GM11168 (cell line): ENCODE measurements around the gene LYST.
"Not testable (repeated sequence)": the region's sequence is repeated elsewhere in the genome, so short reads cannot be mapped to it uniquely, and the experiment has no call there.

ENCODE experiments used
- in situ Hi-C: fragments of 300-500 bp; cut with MboI; formaldehyde crosslinking; loops from one replicate; pipeline ENCODE4 v1.12.0; 2022; ENCODE audit warnings: low sequenced_read_pairs; ENCODE audit not compliant: unreplicated experiment

LYST gene, protein sequence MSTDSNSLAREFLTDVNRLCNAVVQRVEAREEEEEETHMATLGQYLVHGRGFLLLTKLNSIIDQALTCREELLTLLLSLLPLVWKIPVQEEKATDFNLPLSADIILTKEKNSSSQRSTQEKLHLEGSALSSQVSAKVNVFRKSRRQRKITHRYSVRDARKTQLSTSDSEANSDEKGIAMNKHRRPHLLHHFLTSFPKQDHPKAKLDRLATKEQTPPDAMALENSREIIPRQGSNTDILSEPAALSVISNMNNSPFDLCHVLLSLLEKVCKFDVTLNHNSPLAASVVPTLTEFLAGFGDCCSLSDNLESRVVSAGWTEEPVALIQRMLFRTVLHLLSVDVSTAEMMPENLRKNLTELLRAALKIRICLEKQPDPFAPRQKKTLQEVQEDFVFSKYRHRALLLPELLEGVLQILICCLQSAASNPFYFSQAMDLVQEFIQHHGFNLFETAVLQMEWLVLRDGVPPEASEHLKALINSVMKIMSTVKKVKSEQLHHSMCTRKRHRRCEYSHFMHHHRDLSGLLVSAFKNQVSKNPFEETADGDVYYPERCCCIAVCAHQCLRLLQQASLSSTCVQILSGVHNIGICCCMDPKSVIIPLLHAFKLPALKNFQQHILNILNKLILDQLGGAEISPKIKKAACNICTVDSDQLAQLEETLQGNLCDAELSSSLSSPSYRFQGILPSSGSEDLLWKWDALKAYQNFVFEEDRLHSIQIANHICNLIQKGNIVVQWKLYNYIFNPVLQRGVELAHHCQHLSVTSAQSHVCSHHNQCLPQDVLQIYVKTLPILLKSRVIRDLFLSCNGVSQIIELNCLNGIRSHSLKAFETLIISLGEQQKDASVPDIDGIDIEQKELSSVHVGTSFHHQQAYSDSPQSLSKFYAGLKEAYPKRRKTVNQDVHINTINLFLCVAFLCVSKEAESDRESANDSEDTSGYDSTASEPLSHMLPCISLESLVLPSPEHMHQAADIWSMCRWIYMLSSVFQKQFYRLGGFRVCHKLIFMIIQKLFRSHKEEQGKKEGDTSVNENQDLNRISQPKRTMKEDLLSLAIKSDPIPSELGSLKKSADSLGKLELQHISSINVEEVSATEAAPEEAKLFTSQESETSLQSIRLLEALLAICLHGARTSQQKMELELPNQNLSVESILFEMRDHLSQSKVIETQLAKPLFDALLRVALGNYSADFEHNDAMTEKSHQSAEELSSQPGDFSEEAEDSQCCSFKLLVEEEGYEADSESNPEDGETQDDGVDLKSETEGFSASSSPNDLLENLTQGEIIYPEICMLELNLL (N-terminal part only)

DNA sequence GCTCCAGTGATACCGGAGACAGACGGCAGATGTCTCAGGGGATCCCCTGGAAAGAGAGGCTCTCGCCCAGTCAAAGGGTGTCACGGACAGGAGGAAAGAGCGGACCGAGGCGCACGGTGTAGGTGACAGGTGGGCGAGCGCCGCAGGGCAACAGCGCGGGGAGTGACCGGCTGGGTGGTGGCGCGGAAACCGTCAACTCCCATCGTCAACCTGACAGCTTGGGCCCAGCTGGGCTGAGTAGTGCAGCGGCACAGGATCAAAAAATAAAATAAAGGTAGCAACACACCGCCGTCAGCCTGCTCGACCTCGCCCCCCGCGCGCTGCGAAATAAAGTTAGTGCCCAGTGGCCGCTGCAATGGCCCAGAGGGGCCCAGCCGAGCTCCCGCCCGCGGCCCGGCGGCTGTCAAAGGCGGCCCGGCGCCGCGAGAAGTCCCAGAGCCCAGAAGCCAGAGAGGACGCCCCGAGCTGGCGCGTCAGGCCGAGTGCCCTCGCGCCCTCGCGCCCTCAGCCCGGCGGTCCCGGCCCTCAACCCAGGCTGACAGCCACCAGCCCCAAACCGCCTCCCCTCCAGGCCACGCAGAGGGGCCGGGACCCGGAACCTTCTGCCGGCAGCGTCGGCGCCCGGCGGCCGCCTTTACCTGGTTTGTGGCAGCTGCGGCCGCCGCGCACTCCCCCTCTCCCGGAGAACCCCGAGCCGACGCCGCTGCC is at the start of gene LYST:
TSS of gene LYST (minus strand) at position 702 of the 708 bp plus-strand sequence. CDS start 36,489 bp downstream, outside the sequence.
- in situ Hi-C loops: no loop called here

DNA sequence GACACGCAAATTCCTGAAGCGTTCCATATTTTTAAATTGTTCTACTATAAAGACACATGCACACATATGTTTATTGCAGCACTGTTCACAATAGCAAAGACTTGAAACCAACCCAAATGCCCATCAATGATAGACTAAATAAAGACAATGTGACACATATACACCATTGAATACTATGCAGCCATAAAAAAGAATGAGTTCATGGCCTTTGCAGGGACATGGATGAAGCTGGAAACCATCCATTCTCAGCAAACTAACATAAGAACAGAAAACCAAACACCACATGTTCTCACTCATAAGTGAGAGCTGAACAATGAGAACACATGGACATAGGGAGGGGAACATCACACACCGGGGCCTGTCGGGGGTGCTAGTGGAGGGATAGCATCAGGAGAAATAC is 48.8 kb upstream of the LYST start:
- in situ Hi-C loops: not testable (repeated sequence)

DNA sequence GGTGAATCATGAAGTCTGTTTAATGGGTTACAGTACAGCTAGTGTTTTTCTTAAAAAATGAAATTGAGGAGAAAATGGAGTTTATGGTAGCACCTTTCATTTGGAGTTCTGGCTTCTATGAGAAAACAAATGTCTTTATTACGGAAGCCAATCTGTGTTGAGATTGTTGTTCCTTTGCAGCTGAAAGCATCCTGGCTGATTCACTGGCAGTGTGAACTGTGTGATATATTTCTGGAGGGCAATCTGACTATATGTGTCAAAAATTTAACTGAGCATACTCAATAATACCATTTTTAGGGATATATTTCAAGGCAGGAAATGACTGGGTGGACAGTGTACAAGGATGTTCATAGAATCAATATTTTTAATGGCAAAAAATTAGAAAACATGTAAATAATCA is 46.6 kb upstream of the LYST start:
- in situ Hi-C loops: no loop called here

DNA sequence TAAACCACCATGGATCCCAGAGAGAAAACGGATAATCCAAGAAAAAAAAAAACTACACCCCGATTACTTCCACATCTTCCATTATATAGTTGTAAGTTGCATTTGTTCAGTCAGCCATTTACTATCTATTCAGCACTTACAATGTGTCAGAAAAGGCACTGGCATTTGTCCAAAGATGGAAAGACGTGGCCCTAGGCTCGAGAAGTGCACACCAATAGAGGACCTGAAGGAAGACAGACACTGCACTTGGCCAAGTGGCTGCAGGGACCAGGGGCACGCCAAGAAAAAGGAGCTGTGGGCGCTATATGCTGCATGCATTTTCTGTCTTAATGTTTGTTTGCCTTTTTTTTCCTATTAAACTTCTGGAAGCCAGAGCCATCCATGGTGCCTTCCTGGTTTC is 45.2 kb upstream of the LYST start:
- in situ Hi-C loops: no loop called here

DNA sequence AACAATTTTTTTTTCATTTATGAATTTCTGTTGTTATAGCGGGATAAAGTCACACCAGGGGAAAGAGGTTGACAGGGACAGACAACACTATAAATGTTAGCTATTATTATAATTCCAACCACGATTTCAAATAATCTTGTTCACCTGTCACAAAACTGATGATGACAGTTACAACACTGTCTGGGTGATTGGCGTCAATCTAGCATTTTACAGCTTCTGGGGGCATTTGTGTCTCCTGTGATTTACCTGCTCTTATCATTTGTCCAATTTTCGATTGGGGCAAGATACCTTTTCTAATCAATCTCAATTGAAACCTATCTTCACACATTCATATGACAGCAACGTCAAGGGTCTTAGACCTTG is 44.6 kb upstream of the LYST start:
- in situ Hi-C loops: no loop called here

GRCh38 chr1:235910357-235911299 is 43.9 kb upstream of the LYST start:
- in situ Hi-C loops: no loop called here

DNA sequence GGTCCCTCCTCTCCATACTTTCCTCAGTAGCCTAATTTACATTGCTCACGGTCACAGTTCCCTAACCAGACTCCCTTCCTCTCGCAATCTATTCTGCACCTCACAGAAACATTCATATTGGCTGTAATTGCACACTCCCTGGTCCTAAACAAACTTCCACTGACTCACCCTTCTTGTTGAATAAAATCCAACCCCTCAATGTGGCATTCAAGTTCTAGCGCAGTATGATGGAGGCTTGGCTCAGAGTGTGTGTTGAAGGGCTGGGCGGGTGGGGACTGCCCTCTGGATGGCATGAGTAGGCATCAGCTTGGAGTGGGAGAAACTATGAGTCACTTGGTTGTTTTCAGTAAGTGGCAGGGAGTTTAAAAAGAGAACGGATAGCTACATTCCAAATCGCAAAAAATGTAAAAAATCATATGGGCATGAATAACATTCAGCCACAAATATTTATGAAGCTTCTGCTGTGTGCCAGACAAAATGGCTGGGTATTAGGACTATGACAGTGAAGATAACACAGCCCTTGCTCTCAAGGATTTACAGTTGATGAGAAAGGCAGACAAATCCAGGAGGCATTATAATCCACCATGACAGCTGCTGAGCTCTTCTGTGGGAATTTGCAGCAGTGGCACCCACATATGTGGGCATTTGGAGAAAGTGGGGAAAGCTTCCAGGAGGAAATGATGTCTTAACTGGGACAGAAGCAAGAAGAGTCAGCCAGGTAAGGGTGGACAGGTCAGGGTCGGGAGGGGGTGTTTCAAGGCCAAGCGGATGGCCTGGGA is 42.2 kb upstream of the LYST start:
- in situ Hi-C loops: no loop called here

GRCh38 chr1:235907897-235908240 is 41.2 kb upstream of the LYST start:
- in situ Hi-C loops: no loop called here

DNA sequence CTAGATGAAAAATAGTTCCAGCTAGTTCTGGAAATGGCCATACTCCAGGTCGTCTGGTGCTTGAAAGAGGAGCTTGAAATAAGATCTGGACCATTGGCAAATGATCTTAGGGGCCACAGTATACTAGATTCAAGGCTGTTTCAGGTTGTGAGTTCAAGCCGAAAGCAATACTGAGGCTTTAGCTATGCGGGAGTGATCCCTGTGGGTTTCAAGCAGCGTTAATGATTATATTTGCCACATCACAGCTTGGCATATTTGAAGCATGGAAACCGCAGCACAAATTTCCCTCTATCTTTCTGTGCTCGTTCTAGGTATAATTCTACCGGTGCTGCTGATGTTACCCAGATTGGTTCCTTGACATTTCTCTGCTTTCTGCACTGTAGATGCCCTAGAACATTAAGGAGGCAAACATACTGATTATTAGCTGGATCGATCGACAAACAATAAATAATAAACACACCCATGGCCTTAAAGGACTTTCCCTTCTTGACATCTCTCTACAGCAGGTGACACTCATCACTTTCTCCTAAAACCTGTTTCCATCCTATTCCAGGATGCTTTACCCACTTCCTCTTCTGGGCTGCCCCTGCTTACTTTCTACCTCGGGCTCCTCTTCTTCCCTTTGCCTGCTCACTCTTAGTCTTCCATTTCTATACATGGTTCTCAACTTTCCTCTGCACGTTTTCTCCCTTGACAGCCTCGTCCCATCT is 40.6 kb upstream of the LYST start:
- in situ Hi-C loops: no loop called here

- in situ Hi-C loops: no loop called here
Observed at GRCh38 chr1:235906436-235906835, 39.7 kb upstream of the LYST start.

GRCh38 chr1:235903809-235904208 is 37.1 kb upstream of the LYST start:
- in situ Hi-C loops: not testable (repeated sequence)

DNA sequence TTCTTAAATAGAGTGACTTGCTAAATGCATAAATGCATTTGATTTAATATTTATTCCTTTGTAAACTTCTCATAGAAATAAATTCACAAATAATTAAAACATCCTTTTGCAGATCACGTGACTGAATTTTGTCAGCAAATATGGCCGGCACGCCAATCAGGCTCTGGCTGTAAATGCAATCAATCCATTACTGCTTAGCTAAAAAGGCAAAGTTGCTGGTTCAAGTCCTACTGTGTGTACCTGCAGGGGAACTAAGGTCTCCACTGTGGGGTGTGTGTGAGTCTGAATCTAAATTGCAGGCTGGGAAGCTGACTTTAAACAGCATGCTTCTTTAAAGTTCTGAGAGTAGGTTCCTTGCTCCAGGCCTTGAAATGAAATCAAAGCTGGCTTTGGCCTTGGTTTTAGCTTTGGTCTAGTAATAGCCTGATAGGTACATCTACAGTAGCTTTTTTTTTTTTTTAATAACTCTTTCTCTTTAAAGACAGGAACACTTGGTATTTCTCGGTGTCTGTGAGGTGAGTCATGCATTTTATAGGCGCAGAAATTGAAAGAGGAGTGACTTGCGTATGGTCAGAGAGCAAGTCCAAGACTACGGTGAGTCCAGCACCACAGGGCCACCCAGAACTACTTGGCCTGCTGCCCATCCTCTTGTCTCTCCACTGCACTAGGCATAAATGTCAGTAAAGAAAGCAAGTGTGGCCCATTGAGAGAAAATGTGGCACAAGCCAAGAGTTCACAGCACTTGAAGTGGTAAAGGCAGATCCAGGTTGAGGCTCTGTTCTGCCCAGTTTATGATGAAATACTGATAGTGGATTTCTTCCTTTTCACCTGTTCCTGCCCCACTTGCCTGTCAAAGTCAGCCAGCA is 36.2 kb upstream of the LYST start:
- in situ Hi-C loops: no loop called here

DNA sequence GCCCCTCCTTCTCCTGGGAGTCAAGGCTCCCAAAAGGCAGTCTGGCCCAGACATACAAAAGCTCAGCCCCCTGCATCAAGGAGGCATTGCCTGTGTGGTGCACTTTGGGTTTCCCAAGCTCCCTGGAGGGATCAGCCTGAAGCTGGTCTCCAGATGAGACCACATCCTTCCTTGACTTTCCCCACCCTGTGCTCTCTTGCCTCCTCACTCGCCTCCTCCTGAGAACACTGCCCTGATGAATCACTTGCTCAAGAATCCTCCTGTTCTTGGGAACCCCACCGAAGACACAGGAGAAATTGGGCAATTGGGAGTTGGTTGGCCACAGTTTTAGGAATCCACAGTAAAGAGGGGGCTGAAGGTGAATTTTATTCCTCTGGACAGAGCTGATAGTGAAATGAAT is 34.8 kb upstream of the LYST start:
- in situ Hi-C loops: no loop called here

- in situ Hi-C loops: no loop called here
Observed at GRCh38 chr1:235898126-235898525, 31.4 kb upstream of the LYST start.

- in situ Hi-C loops: no loop called here
Observed at GRCh38 chr1:235893840-235894239, 27.1 kb upstream of the LYST start.

DNA sequence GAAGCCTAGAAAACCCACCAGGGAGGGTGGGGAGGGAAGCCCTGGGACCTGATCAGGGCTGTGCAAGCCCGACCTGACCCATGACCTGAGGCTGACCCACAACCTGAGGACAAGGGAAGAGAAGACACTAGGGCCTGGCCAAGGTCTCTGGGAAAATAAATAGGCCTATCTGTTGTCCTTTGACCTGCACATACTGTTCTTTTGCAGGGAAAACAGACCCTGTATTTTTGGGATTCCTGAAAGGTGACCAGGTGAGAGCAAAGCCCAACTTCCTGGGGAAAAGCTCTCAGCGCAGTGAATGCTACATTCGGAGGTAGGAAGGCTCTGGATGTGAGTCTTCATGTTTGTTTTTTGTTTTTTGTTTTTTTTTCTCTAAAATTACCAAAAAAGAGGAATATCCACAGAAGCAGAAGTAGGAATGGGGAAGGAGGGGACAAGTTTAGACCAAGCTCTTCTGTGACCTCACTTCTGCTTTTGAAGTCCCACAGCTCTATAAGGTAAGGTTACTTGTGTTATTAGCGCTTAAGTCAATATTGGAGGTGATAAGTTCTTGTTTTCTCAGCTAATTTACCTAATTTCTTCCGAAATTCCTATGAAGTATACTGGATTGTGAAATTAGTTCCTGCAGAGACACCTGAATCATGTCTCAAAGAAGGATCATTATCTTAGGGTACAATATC is 26.2 kb upstream of the LYST start:
- in situ Hi-C loops: no loop called here
